ENCODE measurements around the gene ELOVL5. TPM values are rescaled to one million over a fixed set of nuclear protein-coding genes. Genes with fewer than 3 reads are reported as not detected.

ELOVL5 gene
- total RNA-seq, 1 experiment from 2014 or later: 12.2 TPM

DNA sequence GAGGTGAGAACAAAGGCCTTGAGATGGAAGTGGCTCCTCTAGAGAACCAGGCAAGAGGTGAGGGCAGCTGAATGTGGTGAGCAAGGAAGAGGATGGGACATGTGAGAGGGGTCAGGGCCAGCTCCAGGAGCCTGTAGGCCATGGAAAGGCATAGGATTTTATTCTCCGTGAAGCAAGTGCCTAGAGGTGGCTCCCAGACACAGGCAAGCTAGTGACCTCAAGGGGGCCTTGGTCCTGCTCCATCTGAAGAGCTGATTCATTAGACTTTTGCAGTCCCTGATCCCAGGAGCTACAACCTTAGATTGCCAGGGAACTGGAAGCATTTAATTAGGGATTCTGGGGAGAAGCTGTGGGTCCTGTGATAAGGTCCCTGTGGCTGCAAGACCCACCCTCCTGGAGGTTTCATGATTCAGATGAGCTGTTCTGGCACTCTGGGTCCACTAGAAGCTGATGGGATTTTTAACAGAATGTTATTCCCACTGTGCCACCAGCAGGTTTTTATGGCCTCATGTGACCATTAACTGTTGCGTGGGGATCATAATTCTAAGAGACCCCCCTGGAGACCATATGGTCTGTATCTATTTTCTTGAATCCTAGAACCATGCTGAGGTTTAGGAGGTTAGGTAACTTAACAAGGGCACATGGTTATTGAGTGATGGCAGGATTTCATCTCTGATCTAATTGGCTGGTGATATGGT is 90.5 kb downstream of the ELOVL5 start:
- no peak for DNase-seq (ENCODE audit: low spot score)
- in situ Hi-C loops (cut with HindIII; ENCODE audit: low sequenced_read_pairs): no loop called here

DNA sequence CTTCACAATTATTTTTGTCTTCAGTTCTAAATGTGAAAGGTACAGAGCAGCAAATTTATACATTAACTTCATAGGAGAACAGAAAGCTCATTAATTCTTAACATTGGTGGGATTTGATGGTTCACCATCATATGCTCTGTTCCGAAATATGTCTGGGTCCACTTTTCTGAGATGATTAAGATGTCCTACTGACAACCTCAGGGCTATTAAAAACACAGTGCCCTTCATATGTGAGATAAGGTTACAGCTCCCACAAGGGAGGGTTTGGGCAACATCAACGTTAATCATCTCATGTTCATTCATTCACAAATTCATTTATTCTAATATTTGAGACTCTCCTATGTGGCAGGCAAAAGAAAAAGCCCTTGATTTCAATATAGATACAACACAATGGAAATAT is 91.2 kb downstream of the ELOVL5 start:
- DNase-seq (ENCODE audit: low spot score): no peak
- in situ Hi-C loops (cut with HindIII; ENCODE audit: low sequenced_read_pairs): no loop called here

DNA sequence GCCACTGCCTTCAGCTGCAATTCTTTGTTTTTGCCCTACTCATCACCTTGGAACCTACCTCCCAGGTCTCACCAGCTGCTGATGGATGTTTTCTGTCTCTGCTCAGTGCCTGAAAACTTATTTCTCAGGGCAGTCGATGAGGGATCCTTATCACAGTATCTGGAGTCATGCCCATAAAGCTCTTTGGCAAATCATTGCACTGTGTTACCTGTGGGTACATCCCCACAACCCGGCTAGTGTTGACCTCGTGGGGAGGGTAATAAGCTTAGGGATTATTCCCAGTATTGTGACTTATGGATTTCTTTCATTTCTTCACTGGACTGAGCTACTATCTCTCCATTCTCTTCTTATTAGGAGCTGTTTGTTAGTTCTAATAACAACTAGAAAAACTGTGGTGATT is 91.7 kb downstream of the ELOVL5 start:
- in situ Hi-C loops (cut with HindIII; ENCODE audit: low sequenced_read_pairs): no loop called here
- no peak for DNase-seq (ENCODE audit: low spot score)

- in situ Hi-C loops (cut with HindIII; ENCODE audit: low sequenced_read_pairs): no loop called here
- no peak for DNase-seq (ENCODE audit: low spot score)
Measured at GRCh38 chr6:53252177-53252692, 96.5 kb downstream of the ELOVL5 start.

- in situ Hi-C loops (cut with HindIII; ENCODE audit: low sequenced_read_pairs): no loop called here
- DNase-seq (ENCODE audit: low spot score): no peak
Measured at GRCh38 chr6:53251033-53251672, 97.6 kb downstream of the ELOVL5 start.

DNA sequence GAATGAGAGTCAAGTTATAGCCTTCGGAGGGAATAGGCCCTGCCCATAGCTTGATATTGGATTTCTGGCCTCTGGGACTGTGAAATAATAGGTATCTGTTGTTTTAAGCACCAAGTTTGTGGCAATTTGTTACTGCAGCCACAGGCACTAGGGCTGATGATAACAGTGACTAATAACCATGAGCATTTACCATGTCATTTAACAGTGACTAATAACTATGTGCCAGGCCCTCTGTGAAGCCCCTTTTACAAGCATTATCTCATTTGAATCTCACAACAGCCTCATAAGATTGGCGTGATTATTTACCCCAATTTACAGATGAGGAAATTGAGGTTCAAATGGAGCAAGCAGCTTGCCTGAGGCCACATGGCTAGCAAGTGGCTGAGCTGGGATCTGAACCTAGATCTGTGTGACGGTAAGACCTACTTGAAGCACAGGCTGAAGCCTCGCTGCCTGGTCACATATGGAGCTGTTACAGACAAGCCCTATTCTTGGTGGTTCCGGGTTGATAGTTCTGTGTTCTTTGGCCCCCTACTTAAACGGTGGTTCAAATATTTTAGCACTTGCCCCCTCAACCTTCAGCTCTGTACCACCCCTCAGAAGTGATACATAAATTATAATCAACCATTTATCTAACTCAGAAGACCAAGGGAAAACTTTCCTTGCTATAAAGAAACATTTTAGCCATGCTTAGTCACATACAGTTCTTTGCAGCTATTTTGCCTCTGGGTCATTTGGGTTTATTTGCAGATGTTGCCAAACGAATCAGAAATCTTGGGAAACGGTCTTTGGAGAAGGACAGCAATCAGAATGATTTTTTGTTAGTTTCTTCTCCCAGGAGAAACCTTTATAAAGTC is 98.3 kb downstream of the ELOVL5 start:
- DNase-seq (ENCODE audit: low spot score): no peak
- in situ Hi-C loops (cut with HindIII; ENCODE audit: low sequenced_read_pairs): no loop called here

DNA sequence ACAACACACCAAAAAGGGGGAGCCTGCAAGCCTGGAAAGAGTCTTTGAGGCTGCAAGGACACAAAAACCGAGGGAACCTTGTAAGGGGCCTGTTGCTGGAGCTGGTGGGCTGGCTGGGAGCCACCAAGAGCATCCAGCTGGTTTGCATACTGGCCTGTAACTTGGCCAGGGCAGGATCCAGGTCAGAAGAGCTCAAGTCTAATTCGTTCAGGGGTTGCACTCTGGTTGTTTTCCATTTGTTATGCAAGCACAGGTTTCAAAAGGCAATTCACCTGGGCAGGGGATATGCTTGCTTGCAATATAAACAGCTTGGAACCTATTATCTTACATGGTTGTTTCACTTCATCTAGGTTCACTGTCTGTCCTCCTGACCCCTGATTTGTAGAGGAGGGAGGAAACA is 101.8 kb downstream of the ELOVL5 start:
- in situ Hi-C loops (cut with HindIII; ENCODE audit: low sequenced_read_pairs): no loop called here

GRCh38 chr6:53244958-53245357 is 103.8 kb downstream of the ELOVL5 start:
- DNase-seq (ENCODE audit: low spot score): no peak
- in situ Hi-C loops (cut with HindIII; ENCODE audit: low sequenced_read_pairs): no loop called here

More for the DNA sequence above, 101.8 kb downstream of the ELOVL5 start:
- DNase-seq (ENCODE audit: low spot score): no peak

GRCh38 chr6:53244399-53244931 is 104.3 kb downstream of the ELOVL5 start:
- no peak for DNase-seq (ENCODE audit: low spot score)
- in situ Hi-C loops (cut with HindIII; ENCODE audit: low sequenced_read_pairs): no loop called here

- in situ Hi-C loops (cut with HindIII; ENCODE audit: low sequenced_read_pairs): no loop called here
Measured at GRCh38 chr6:53241938-53242337, 106.8 kb downstream of the ELOVL5 start.

DNA sequence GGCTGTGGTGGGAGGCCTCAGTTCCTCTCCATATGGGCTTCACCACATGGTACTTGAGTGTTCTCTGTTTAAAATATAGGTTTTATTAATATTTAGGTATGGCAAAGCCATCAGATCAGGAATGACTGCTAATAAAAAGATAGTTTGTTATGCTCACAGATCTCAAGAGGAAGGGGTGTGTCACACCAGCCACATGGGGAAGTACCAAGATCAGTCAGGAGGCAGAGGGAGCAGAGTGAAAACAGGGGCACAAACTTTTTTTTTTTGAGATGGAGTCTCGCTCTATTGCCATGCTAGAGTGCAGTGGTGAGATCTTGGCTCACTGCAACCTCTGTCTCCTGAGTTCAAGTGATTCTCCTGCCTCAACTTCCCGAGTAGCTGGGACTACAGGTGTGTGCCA is 108.0 kb downstream of the ELOVL5 start:
- in situ Hi-C loops (cut with HindIII; ENCODE audit: low sequenced_read_pairs): no loop called here

More at GRCh38 chr6:53241938-53242337, 106.8 kb downstream of the ELOVL5 start:
- DNase-seq (ENCODE audit: low spot score): no peak

DNA sequence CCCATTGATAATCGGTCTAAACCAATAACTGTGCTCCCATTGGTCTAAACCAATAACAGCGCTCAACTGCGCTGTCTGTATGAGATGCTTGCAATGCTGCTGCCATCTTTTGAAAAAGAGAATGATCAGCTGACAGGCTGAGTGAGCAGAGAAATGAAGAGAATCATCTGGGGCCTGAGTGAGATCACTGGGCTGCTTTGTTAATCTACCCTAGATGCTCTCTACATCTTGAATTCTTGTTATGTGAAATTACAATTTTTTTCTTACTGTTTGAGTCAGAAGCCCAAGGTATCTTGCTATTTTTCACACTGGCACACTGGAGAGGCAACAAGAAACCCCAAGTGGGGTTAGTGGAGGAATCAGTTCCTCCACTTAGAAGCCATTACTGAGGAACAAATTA is 108.6 kb downstream of the ELOVL5 start:
- in situ Hi-C loops (cut with HindIII; ENCODE audit: low sequenced_read_pairs): no loop called here
- no peak for DNase-seq (ENCODE audit: low spot score)

More for the DNA sequence above, 108.0 kb downstream of the ELOVL5 start:
- no peak for DNase-seq (ENCODE audit: low spot score)

DNA sequence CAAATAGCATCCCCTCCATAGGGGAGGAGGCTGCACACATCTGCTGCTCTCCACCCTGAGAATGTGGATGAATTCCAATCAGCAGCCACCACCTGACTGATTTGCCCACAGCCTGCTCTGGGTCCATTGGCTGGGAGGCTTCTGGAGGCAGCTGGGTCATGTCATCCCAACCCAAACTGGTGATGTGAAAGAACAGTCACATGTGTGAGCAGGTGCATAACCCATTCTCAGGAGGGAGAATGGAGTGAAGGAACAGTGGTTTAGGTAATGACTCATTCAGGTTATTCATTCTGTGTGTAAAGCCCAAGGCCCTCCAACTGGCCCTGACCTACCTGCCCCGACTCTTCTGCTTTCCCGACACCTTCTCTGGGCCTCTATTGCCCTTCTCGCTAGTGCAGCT is 109.2 kb downstream of the ELOVL5 start:
- in situ Hi-C loops (cut with HindIII; ENCODE audit: low sequenced_read_pairs): no loop called here
- DNase-seq (ENCODE audit: low spot score): no peak

DNA sequence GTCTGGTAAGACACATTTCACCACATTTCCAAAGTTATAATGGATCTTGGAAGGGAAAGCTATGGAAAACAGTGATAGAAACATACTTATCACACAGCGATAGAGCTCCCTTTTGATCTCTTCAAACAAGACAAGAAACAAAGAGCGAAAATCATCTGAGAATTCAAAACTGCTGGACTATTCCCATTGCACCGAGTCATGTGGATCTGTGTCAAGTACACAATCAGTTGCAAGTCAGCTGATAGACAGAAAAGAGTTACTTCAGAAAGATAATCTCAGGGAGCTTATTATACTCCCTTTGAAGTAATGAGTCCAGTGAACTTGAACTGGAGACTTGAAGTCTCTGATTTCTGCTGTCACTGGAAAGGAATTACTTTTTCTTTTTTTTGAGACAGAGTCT is 110.4 kb downstream of the ELOVL5 start:
- no peak for DNase-seq (ENCODE audit: low spot score)
- in situ Hi-C loops (cut with HindIII; ENCODE audit: low sequenced_read_pairs): no loop called here

DNA sequence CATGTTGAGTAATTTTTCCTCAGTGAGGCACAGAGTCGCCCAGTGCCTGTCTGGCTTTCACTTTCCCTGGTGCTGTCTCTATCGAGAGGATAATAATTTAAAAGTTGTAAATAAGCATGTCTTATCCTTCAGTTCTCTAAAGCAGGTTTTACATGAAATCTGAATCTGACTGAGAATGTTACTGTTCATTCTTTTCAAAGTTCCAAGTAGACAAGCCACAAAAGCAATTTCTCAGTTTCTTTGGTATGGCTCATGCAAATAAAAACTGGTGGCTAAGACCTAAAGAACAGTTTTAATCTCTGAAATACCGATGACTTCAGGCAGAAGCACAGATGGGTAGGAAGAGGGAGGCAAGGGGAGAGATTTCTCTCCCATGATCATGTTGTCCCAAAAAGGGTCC is 112.5 kb downstream of the ELOVL5 start:
- in situ Hi-C loops (cut with HindIII; ENCODE audit: low sequenced_read_pairs): no loop called here
- DNase-seq (ENCODE audit: low spot score): no peak

DNA sequence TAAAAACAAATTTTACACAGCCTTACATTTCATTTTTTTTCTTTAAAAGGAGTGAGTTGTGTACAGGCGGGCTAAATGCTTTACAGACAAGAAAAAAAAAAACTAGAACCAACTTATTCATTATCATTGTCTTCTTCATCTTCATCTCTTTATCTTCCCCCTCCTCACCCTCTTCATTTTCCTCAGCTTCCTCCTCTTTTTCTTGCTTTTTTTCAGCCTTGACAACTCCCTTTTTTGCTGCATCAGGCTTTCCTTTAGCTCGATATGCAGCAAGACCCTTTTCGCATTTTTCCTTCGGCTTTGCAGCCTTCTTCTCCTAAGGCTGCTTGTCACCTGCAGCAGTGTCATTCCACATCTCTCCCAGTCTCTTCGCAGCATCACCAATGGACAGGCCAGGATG is 113.2 kb downstream of the ELOVL5 start:
- DNase-seq (ENCODE audit: low spot score): no peak
- in situ Hi-C loops (cut with HindIII; ENCODE audit: low sequenced_read_pairs): no loop called here

DNA sequence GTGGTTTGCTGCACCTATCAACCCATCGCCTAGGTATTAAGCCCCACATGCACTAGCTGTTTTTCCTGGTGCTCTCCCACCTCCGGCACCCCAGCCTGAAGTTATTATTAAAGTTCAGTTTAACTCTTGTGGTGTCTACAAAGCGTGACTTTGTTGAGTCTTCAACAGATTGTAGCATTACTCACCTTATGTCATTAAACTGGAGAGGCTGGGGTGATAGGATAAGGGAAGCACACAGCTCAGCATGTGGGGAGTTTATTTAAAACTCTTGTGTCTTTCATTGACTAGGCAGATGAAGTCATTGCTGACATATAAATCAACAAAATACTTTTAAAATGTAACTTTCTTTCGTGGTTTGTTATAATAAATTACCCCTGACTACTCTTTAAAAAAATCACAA is 115.4 kb downstream of the ELOVL5 start:
- DNase-seq (ENCODE audit: low spot score): no peak
- in situ Hi-C loops (cut with HindIII; ENCODE audit: low sequenced_read_pairs): no loop called here

DNA sequence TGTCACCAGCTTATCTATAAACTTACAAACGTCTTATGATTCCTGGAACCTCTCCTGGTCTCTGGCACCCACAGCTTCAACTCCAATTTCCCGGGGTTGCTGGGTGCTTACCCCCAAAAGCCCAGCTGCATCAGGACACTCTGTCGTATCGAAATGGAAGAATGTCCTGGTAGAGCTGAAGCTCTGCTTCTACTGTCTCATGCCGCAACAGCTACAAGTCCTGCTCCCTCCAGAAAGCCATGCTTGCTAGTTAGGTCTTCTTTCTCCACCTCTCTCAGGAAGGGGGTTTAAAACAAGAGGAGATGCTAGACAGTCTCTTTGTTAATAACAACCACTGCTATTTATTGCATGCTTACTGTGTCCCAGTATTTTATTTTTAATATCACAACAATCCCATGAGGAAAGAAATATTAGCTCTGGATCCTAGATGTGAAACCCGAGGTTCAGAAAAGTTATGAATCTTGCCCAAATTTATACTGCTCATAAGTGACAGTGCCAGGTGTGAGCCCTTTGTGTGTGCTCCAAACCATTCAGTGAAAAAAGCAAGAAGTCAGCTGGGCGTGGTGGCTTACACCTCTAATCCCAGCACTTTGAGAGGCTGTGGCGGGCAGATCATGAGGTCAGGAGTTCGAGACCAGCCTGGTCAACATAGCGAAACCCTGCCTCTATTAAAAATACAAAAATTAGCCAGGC is 117.8 kb downstream of the ELOVL5 start:
- in situ Hi-C loops (cut with HindIII; ENCODE audit: low sequenced_read_pairs): no loop called here

GRCh38 chr6:53227847-53228246 is 120.9 kb downstream of the ELOVL5 start:
- no peak for DNase-seq (ENCODE audit: low spot score)
- in situ Hi-C loops (cut with HindIII; ENCODE audit: low sequenced_read_pairs): no loop called here

More for the DNA sequence above, 117.8 kb downstream of the ELOVL5 start:
- no peak for DNase-seq (ENCODE audit: low spot score)

Data from G401 (cell line).